Stimulated activated CD8-positive, alpha-beta memory T cell treated with anti-CD3 and anti-CD28 coated beads, Interleukin-4, amount 100 ng/mL, for 24 hours (primary cell): ENCODE results near the gene AFDN.
"Not testable (repeated sequence)": the region's sequence is repeated elsewhere in the genome, so short reads cannot be mapped to it uniquely, and the experiment has no call there.

ENCODE experiments used
- DNase-seq: peaks from one replicate; pipeline ENCODE4 v3.0.0-alpha.2; 2020; ENCODE audit warnings: low read depth

AFDN gene

GRCh38 chr6:168000198-168001028, 173.7 kb downstream of the AFDN start:
- no peak for DNase-seq

DNA sequence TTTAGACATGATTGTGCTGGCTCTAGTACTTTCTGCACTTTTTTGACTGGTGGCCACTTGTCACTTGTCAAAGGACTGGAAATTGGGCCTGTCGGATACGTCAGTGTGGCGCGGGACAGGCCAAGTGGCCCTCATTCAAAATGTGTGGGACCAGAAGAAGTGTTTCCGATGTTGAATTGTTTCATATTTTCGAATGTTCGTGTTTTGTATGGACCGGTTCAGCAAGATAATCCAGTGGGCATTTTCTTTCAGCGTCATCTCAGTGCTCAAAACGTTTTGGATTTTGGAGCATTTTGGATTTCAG, 174.3 kb downstream of the AFDN start:
- no peak for DNase-seq

- not testable (repeated sequence) for DNase-seq
Measured at GRCh38 chr6:168001514-168001913, 174.8 kb downstream of the AFDN start.

- no peak for DNase-seq
Measured at GRCh38 chr6:168002804-168003203, 176.1 kb downstream of the AFDN start.

DNA sequence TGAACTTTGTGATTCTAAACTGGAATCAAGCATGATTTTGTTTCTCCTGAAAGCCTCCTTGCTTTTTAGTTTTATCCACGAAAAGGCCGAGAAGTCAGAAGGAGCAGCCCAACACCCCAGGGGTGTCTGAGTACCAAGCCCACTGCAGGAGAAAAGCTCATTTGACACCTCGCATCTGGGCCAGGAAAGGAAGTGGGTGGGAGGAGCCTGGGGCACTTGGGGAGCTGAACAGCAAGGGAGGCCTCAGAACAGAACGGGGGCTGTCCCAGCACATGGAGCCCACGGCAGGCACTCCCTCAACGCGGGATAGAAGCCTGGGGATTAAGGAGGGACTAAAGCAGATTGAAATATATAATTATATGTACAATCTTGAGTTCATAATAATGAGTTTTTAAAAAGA, 177.3 kb downstream of the AFDN start:
- DNase-seq, result no peak

GRCh38 chr6:168004945-168005344, 178.2 kb downstream of the AFDN start:
- DNase-seq, result no peak

- no peak for DNase-seq
Measured at GRCh38 chr6:168005796-168006195, 179.1 kb downstream of the AFDN start.

DNA sequence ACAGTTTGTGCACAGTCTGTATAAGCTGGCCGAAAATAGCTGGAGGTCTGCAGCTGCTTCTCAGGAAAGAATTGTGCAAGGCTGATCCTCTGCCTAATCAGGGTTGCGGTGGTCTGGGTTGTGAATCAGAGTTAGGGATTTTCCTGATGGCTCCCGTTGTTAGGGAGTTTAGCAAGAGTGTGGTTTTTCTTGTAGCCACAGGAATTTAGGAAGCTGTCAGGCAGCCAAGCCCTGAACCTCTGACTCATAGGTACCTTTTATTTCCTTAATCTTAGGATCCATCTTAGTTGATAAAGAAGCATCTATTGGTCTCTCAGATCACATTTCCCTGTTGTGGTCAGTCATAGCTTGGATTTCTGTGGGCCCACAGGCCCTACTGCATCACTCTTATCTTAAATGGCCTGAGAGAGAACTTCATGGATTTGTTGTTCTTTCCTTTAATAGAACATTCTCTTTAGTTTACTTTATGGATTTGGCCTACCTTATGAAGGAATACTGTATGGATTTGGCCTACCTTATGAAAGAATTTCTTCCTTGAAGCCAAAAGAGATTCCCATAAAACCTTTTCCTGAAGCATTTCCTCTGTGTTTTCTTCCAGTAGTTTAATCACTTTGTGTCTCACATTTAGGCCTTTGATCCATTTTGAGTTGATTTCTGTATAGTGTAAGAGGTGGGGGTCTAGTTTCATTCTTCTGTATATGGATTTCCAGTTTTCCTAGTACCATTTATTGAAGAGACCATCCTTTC, 181.1 kb downstream of the AFDN start:
- no peak for DNase-seq

- no peak for DNase-seq
Measured at GRCh38 chr6:168009331-168009730, 182.6 kb downstream of the AFDN start.

- DNase-seq, result no peak
Measured at GRCh38 chr6:168011291-168011690, 184.6 kb downstream of the AFDN start.

DNA sequence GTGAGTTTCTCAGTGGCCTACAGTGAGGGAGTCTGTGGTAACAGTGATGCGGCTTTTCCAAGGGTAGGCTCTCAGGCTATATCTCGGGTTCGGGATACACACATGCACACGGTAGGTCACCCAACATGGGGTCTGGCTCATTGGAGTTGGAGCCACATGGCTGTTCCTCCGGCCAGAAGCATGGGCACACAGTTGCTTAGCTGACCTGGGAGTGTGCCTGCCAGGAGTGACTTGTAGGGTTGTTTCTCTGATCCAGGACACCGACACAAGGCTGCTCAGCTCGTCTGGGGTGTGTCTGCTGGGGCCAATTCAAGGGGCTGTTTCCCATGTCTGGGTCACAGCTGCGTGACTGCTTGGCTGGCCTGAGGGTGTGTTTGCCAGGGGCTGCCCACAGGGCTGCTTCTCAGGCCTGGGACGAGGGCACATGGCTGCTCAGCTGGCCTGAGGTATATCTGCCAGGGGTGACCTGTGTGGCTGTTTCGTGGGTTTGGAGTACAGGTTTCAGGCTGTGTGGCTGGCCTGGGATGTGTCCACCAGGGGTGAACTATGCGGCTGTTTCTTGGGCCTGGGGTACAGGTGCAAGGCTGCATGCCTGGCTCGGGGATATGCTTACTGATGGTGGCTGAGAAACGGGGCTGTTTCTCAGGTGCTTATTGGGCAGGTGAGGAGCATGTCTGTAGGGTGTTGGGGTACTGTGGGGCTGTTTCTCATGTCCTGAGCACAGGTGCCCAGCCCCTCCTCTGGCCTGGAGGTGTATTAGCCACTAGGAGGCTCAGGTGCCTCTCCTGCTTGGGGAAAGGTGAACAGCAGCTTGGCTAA, 185.9 kb downstream of the AFDN start:
- DNase-seq, result no peak

GRCh38 chr6:168013250-168013915, 186.7 kb downstream of the AFDN start:
- no peak for DNase-seq

- DNase-seq, result no peak
Measured at GRCh38 chr6:168014428-168014827, 187.7 kb downstream of the AFDN start.

DNA sequence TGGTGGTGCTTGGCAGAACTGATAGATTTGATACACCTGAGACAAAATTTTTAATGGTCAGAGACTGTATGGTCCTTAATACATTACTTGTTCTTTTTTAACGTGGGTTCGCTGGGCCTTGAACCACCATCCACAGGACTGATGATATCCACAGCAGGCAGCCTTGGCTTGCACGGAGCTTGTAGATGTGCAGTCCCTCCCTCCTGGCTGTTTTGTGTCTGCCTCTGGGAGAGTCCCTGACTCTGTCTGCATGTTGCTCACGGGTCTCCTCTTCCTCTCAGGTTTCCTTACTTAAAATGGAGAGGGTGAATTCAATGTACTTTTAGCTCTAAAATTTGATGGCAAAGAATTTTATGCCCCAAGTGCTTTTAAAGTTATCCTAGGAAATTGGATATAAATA, 188.3 kb downstream of the AFDN start:
- no peak for DNase-seq

GRCh38 chr6:168015482-168016175, 188.9 kb downstream of the AFDN start:
- DNase-seq, result no peak

DNA sequence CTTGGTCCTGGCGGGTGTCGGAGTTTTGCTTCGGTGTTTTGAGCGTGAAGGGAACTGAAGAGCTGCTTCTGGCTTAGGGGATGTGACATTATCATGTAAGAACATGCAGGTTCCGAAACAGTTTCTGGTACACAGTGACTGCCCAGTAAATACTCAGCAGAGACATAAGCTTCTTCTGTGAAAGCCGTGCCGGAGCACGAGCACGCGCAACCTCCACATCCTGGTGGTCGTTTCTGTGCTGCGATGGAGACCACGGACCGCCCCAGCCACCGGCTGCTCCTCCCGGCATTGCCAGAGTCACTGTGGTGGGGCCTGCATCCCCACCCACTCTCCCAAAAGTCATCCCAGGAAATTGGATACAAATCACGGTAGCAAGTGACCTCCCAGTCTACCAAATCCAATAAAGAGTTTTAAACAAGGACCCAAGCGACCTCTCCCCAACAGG, 189.5 kb downstream of the AFDN start:
- DNase-seq, result no peak

- no peak for DNase-seq
Measured at GRCh38 chr6:168016721-168017525, 190.2 kb downstream of the AFDN start.

GRCh38 chr6:168017629-168018028, 190.9 kb downstream of the AFDN start:
- no peak for DNase-seq

- DNase-seq, result no peak
Measured at GRCh38 chr6:168018664-168019063, 192.0 kb downstream of the AFDN start.

GRCh38 chr6:168020242-168020641, 193.5 kb downstream of the AFDN start:
- no peak for DNase-seq

- no peak for DNase-seq
Measured at GRCh38 chr6:168021581-168021980, 194.9 kb downstream of the AFDN start.
